Measurements from ENCODE around the gene ZNF296.

DNA sequence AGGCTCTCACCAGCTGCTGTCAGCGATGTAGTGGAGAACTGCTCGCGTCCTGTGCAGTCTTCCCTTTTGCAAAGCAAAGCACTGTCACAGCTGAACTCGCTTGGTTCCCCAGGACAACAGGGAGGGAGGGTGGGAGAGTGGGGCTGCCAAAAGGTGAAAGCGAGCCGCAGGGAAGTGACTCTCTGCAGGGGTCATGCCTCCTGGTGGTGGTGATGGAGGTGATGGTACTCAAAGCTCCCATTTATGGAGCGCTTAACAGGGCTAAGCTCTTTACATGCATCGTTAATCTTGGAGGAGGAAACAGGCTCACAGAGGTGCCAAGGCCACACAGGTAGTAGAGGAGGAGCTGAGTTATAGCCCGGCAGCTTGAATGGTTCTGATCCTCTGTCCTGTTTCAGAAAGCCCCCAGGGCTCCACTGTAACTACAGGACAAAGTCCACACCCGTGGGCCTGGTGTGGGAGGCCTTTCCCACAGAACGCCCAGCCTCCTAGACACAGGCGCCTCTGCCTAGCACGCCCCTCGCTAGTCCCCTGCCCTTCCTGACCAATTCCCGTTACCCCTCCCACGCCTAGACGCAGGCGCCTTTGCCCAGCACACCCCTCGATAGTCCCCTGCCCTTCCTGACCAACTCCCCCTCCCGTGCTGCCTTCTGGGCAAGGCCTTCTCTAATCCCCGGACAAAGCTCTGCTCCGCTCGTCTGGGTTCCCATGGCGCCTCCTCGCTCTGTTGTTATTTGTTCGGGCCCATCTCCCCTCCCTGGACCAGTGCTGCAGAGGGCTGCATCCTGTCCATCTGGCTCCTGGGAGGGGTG lies 27.4 kb upstream of the ZNF296 start:
- TF ChIP-seq, protein P1, sequence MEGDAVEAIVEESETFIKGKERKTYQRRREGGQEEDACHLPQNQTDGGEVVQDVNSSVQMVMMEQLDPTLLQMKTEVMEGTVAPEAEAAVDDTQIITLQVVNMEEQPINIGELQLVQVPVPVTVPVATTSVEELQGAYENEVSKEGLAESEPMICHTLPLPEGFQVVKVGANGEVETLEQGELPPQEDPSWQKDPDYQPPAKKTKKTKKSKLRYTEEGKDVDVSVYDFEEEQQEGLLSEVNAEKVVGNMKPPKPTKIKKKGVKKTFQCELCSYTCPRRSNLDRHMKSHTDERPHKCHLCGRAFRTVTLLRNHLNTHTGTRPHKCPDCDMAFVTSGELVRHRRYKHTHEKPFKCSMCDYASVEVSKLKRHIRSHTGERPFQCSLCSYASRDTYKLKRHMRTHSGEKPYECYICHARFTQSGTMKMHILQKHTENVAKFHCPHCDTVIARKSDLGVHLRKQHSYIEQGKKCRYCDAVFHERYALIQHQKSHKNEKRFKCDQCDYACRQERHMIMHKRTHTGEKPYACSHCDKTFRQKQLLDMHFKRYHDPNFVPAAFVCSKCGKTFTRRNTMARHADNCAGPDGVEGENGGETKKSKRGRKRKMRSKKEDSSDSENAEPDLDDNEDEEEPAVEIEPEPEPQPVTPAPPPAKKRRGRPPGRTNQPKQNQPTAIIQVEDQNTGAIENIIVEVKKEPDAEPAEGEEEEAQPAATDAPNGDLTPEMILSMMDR (IDR thresholded peaks at IDR 0.05; ENCODE audit: insufficient read depth, low read length, poor library complexity, severe bottlenecking): no peak
- TF ChIP-seq EZH2phosphoT487 (conservative IDR thresholded peaks at IDR 0.05; ENCODE audit: low read length): no peak
